ENCODE data around the gene GNB5.
"Not testable (repeated sequence)": the region's sequence is repeated elsewhere in the genome, so short reads cannot be mapped to it uniquely, and the experiment has no call there.

Gene GNB5

DNA sequence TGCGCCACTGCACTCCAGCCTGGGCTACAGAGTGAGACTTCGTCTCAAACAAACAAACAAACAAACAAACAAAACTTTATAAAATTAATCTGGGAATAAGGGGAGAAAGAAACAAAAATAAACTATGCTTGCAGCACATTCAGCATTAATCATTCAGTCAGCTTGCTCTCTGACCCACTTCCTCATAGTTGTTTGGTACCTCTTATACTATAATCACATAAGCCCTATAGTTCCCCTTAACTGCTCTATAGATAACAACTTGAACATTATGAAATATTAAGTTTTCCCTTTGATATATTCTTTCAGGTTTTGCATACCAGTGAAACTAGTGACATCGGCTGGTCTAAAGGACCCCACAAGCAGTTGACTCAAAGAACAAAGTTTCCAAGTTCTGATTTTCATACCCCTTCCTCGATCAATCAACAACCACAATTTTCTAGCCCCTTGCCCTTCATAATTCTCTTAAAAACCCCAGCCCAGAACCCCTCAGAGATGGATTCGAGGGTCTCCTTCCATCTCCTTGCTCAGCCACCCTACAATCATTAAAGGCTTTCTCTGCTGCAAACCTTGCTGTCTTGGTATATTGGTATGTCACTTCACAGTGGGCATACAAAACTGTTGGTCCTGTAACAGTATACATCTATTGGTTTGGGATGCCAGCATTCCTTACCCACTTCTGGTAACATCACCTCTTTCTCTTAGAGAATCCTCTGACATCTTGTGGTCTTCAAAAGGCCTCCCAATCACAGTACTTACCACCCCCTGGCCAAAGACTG, 105.0 kb downstream of the GNB5 start:
- no peak for DNase-seq

DNA sequence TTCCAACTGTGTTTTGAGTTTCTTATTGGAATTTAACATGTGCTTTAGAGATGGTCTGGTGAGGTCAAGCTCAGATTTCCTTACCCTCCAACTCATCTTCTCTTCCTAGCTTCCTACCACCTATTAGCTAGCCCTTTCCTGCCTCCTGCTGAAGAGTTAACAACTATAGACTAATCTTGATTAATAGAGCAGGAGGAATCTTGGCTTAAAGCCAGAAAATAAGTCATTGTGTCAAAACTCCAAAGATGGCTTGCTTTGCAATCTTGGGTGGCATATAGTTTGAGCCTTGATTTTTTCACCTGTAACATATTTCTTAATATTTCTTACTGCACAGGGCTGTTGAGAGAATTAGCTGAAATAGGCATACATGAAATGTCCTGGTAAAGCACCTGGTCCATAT, 105.9 kb downstream of the GNB5 start:
- DNase-seq, result no peak

DNA sequence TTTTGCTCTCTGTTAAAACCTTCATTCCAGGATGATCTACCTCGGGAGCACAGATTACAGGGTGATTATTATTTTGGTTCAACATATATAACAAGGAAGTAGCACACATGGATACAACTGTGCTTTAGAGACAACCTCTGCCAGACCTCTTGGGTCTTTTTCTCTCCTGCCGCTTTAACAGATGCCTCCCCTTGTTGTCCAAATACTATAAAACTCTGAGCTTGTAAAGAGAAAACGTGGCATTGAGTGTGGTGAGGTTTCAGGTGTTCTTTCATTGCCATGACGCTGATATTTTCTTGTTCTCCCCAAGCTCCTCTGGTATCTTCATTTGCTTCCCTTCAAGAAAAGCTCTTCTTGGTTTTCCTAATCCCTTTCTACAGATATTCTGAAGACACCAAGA, 107.6 kb downstream of the GNB5 start:
- DNase-seq, result no peak

DNA sequence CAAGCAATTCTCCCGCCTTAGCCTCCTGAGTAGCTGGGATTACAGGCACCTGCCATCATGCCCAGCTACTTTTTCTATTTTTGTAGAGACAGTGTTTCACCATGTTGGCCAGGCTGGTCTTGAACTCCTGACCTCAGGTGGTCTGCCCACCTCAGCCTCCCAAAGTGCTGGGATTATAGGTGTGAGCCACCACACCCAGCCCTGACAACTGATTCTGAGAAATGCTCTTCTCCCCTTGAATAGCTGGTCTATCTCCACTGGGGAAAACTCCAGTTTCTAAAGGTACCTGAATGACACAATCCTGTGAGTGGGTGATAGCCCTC, 108.2 kb downstream of the GNB5 start:
- DNase-seq, result not testable (repeated sequence)

DNA sequence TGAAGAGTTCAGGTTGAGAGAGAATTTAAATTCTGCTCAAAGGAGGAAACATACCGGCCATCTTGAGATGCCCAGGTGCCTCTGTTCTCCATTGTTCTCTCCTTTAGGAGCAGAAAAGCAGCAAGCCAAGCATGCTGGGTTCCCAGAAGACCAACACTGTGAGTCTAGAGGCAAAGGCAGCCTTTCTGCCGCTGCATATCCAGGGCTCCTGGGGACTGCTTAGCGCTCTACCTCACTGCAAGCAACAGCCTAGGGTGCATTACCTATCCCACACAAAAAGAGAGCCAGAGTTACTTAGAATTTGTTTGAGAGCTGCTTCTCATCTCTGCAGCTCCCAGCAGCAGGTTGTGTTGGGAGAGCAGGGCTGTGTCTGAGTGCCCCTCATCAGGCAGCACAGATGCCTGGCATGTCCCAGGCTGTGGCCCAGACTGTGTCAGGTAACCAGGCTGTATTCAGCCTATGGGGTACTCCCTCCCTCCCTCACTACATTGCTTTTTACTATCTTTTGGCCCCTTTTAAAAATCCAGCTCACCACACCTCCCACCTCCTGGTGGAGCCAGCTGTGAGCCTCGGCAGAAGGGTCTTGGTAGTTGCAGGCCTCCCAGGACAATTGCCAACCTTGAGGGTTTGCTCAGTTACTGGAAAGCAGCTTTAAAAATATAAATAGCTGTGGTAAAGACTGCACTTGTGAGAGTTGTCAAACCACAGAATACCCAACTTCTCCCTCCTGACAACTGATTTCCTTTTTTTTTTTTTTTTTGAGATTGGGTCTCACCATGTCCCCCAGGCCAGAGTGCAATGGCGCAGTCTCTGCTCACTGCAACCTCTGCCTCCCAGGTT, 108.8 kb downstream of the GNB5 start:
- no peak for DNase-seq

DNA sequence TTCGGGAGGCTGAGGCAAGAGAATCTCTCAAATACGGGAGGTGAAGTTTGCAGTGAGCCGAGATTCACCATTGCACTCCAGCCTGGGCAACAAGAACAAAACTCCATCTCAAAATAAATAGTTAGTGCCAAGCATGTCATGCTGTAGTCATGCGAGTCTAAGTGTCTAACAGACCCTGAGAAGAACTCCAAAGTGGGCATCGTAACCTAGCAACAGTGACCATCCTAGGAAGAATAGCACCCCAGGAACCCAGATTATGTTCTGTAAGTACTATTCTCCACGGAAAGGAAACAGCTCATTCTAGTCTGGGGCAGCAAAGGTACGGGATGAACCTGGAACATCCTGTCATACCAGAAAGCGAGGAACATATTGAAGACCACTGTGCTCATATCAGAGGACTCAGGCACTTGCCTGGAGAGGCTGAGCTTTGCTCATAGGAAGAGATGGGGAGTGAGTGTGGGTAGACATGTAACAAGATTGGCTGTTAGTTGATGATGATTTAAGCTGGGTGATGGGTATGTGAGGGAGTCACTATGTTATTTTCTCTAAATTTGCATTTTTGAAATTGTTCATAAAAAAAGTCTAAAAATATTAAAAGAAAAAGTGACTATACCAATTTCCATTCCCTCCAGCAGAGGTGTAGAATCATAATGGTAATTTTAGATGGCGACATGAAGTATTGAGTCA, 110.3 kb downstream of the GNB5 start:
- no peak for DNase-seq

DNA sequence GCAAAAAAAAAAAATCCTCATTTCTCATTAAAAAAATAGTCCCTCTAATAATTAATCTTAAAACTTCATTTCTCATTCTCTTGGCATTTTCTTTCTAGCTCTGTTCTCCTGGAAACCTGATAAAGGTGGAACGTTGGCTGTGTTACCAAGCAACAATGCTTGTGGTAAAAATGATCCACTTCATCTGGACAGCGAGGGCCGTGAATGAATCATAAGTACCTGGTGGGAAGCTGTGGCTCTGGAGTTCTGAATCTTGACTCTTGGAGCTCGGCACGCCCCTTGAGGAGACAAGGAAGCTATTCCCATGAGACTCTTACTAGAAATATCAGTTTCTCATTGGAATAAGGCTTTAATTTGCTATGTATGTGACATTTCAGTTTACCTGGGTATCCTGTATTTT, 111.2 kb downstream of the GNB5 start:
- DNase-seq, result no peak

DNA sequence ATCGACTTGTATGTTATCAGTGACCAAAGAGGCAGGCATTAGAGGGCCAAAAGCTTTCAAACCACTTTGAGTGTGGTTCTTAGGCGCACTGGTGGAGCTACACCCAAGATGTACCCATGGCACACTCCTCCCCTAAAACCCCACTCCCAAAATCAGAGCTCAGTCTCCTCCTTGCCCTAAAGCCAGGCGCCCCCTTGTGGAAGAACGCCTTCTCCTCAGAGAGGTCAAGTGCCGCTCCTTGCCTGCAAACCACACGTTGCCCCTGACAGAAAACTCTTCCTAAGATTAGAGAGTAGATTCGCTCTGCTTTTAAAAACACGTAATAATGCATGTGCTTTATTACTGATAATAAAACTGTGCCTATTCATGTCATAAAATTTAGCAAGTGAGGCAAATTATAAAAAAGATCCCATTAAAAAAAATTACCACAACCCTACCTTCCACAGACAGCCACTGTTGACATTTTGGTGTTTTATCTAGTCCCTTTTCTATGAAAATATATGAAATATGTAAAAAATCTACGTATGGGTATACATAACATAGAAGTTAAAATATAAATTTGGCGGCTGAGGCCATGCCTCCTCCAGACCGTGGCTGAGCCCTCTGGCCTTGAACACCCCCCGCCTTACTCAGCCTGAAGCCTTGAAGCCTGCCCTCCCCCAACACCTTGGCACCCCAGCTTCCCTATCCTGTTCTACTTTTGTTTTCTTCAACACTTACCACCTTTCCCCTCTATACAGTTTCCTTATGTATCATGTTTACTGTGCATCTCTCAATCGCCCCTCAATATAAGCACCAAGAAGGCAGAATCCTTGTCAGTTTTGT, 112.1 kb downstream of the GNB5 start:
- DNase-seq, result no peak

DNA sequence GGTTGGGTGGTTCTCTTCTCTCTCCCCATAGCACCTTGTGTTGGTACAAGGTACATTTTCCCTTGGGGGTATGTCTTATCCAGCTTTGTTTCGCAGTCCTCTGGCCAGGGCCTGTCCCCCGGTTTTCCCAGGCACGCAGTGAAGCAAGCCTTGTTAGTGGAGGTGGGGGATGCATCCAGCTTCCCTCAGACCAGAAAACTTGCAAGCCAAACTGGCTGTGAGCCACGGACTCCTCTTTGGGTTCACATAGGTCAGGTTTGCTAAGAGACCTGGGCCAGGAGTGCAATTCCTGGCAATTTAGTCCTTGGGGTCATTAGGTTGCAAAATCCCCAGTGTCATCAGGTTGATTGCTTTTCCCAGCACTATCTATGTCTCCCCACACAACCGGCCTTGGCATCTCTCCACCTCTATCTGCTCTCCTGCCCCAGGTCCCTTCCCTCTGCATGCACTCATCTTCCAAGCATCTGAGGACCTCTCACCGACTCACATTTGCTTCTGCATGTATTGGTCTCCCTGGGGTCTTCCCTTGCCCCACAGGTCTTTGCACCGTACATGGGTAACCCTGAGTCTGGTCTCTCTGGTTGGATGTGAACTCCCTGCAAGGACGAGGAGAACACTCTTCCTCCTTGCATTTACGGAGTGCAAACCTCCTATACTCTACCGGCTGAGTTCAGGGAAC, 112.9 kb downstream of the GNB5 start:
- DNase-seq, result no peak

DNA sequence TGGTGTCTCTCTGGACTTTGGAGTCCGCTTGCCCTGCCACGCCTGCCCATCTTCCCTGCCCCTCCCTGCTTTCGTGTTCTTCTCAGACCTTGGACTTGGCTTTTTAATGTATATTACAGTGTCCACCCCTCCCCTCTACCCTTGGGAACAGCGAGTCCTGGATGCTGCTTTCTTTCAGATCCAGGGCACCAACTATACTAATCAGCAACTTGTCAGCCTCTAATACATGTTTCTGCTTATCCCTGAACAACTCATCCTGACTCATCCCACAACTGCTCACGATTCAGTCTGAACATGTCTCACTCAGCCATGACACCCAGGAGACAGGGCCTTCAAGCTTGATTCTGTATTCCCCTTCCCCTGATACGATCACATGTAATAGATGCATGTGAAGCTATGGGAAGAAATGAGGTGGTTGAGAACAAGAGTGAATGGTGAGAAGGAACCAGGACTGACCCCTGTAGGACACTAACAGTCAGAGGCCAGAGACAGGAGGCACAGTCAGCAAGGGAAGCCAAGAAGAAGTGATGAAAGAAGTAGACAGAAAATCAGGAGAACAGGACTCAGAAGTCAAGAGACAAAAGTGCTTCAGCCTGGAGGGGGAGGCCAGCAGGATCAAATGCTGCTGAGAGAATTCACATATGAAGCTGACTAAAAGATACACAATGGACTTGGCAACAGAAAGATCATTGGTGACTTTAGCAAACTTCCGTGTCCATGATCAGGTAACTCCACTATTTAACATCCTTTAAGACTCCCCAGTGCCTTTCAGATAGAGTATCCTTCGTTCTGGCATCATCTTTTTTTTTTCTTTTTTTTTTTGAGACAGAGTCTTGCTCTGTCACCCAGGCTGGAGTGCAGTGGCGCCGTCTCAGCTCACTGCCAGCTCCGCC, 114.1 kb downstream of the GNB5 start:
- no peak for DNase-seq

DNA sequence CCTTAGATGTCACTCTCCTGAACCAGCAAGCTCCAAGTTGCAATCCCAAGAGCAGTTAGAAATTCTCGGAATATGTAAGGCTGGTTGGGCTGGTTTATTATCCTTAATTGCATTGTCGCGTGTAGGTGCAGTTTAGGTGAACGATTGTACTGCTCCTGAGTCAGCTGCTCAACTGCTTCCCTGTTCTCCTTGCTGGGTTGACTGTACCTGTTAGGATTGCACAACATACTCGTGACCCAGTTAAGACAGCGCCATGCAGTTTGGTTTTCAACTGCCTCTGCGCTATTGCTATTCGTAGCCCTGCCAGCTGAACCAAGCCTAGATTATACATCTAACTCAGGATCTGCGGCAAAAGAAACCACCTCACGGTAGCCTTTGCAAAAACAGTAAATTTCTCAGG, 119.6 kb downstream of the GNB5 start:
- no peak for DNase-seq

DNA sequence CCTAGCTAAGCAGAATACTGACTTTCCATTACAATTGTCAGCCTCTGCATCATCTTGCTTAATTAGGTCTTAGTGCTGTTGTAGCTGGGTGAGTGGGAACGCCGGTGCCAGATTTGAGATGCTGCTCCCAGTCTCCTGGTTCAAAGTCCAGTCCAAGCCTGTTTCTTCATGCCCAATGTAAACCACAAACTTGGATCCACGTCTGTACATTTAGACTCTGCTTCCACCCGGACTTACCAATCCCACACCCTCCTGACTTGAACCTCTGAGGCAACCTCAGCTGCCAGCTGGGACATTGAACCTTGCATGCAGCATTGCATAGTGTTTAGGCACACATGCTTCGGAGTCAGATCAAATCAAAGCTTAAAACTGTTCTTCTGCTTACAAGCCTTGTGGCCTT, 121.6 kb downstream of the GNB5 start:
- no peak for DNase-seq

DNA sequence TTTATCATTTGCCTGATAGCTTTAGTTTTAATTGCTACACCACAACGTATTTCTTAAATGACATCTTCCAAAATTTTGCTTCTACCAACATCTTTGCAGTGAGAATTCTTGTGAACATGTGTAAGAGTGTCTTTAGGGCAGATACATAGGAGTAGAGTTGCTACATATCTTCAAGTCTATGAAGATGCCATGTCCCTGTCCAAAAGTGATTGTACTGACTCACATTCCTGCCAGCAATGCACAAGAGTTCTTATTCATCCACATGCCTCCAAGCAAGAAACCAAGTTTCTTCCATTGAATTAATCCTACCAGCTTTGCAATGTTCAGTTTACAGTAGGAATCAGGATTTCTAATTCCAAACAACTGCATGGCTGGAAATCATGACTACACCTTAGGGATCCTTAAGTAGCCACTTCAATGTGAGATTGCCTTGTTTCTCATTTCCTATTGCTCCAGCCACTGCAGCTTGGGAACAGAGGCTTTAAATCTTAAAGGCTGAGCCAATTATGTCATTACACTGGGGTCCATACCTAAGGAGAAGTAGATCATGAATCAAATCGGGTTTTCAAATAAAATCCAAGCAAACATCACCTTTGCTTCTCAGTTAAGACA, 123.1 kb downstream of the GNB5 start:
- DNase-seq, result no peak

DNA sequence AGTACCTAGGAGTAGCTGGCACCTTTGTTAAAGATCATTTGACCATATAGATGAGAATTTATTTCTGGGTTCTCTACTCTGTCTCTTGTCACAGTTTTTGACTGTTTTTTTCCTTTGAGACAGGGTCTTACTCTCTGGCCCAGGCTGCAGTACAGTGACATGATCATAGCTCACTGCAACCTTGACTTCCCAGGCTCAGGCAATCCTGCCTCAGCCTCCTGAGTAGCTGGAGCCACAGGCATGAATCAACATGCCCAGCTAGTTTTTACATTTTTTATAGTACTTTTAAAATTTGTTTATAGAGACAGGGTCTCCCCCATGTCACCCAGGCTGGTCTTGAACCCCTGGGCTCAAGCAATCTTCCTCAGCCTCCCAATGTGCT, 123.7 kb downstream of the GNB5 start:
- no peak for DNase-seq

DNA sequence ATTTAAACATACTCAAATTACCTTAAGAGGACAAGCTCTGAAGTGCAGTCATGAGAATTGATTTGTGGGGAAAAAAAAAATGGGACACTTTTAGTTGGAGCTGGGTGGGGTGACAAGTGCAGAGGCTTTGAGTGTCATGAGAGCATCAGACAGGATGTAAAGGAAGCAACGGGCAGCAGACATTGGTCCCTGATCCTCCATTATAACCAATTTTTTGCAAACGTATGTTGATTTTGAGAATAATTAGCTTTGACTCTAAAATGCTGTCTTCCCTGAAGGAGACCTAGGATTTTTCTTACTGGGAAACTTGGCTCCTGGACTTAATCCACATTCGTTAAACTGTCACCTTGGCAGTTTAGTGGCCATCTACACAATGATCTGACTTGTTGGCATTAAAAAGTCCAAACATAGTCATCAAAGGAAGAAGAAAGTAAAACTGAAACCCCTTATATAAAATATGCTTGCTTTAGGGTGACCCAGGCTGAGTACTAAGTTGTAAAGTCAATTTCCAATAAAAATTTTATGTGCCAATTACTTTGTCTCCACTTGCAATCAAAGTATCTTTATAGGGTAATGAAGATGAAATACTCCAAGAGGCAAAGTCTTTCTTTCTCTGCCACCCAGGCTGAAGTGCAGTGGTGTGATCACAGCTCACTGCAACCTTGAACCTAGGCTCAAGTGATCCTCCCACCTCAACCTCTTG, 124.2 kb downstream of the GNB5 start:
- no peak for DNase-seq

Measured in NCI-H2081 treated with DMSO at 0.1 percent for 48 hours (cell line).